Hepatocyte (in vitro differentiated cells): ENCODE data around the gene KCNK13. TPM values are rescaled to one million over a fixed set of nuclear protein-coding genes. Genes with fewer than 3 reads are reported as not detected.

Source experiments
- DNase-seq: peaks from one replicate; pipeline ENCODE4 v3.0.0-alpha.2; 2016; ENCODE audit warnings: low spot score
- H2AFZ ChIP-seq: fragments of 200-600 bp; sonication (generic); 2 replicates; pipeline ENCODE4 v1.6.0; 2016; ENCODE audit warnings: antibody characterized with exemption, mild to moderate bottlenecking
- H3K27ac ChIP-seq: fragments of 200-600 bp; sonication (generic); 2 replicates; pipeline ENCODE4 v1.5.1; 2016; ENCODE audit warnings: mild to moderate bottlenecking
- H3K27me3 ChIP-seq: fragments of 200-600 bp; sonication (generic); 2 replicates; pipeline ENCODE4 v1.6.1; 2016
- H3K36me3 ChIP-seq: fragments of 200-600 bp; sonication (generic); replicated peaks from 2 replicates; pipeline ENCODE4 v1.5.1; 2016; ENCODE audit warnings: low read depth; ENCODE audit not compliant: insufficient read depth
- H3K4me1 ChIP-seq: fragments of 200-600 bp; sonication (generic); 2 replicates; pipeline ENCODE4 v1.5.1; 2016; ENCODE audit warnings: mild to moderate bottlenecking, moderate library complexity; ENCODE audit not compliant: insufficient read depth
- H3K4me2 ChIP-seq: fragments of 200-600 bp; sonication (generic); 2 replicates; pipeline ENCODE4 v1.6.0; 2016
- H3K4me3 ChIP-seq: fragments of 200-600 bp; sonication (generic); 2 replicates; pipeline ENCODE4 v1.5.1; 2016; ENCODE audit warnings: mild to moderate bottlenecking
- H3K79me2 ChIP-seq: fragments of 200-600 bp; sonication (generic); 2 replicates; pipeline ENCODE4 v1.6.0; 2017; ENCODE audit warnings: mild to moderate bottlenecking
- H3K9me2 ChIP-seq: fragments of 200-600 bp; sonication (generic); replicated peaks from 2 replicates; pipeline ENCODE4 v1.6.0; 2017; ENCODE audit warnings: mild to moderate bottlenecking; ENCODE audit not compliant: insufficient read depth
- H3K9me3 ChIP-seq: fragments of 200-600 bp; sonication (generic); 2 replicates; pipeline ENCODE4 v1.5.1; 2016; ENCODE audit warnings: low read depth, mild to moderate bottlenecking
- H4K20me1 ChIP-seq: fragments of 200-600 bp; sonication (generic); 2 replicates; pipeline ENCODE4 v1.6.0; 2016; ENCODE audit warnings: mild to moderate bottlenecking; ENCODE audit not compliant: insufficient read depth, poor library complexity, severe bottlenecking
- CTCF ChIP-seq: fragments of 200-600 bp; sonication (generic); IDR thresholded peaks from 2 replicates; pipeline ENCODE4 v1.5.1; 2016; ENCODE audit warnings: antibody characterized with exemption, mild to moderate bottlenecking; ENCODE audit not compliant: poor library complexity
- EZH2 ChIP-seq: fragments of 200-600 bp; sonication (generic); IDR thresholded peaks from 2 replicates; pipeline ENCODE4 v1.6.1; 2016; ENCODE audit warnings: antibody characterized with exemption, mild to moderate bottlenecking, borderline replicate concordance
- EZH2phosphoT487 ChIP-seq: fragments of 200-600 bp; sonication (generic); IDR thresholded peaks from one replicate; pipeline ENCODE4 v1.6.1; 2018; ENCODE audit warnings: antibody characterized with exemption, mild to moderate bottlenecking, low read depth, moderate library complexity; ENCODE audit not compliant: unreplicated experiment, severe bottlenecking
- WGBS: methylation state at CpG from one replicate; pipeline ENCODE4 v1.1.6; 2016; ENCODE audit warnings: low lambda C conversion rate; ENCODE audit errors: missing lambda C conversion rate; 5-methylcytosine and 5-hydroxymethylcytosine counted together
- polyA plus RNA-seq: library from polyadenylated mRNA; unstranded; fragments of >200 nt; fragmentation: Nextera tagmentation; extraction: Ambion mirVana; gene quantifications from 2 replicates; pipeline ENCODE4 v1.2.1, GENCODE V29; 2016
- total RNA-seq: library from RNA; depleted of rRNA; stranded (reverse); fragments of >200 nt; gene quantifications from 2 replicates; pipeline ENCODE4 v1.2.3, GENCODE V29; 2014

The KCNK13 gene
- total and polyA plus RNA-seq, 2 experiments from 2014 or later: 0.15 to 0.47 TPM

DNA sequence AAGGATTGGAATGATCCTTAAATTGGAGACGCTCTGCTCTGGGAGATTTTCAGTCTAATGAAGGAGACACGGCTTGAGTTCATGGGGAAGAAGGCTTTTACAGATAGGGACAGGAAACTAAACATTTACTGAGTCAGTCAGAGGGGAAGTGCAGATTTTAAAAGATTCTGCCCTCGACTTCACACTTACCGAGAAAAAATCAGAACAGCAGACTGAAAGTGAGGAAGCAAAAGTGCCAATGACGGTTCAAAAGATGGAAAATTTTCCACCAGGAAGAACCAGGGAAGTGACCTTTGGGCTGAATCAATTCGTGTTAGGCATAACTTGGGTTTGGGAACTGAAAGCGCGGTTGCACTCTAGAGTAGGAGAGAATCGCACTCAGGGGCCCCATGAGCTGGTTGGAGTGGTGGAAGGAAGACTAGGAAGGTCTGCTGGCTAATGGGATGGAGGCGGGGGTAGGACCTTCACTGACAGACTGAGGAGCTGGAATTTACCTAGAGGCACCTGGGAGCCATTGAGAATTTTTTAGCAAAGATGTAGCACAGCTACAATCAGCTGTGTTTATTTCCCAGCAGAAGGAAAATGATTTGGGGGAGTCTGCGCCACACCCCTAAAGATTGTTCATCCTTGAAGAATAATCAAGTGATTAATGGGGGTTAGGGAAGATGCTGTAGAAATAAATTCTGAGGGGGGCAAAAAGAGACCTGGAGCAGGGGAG lies 1.2 kb downstream of the KCNK13 start:
- Histone ChIP-seq H4K20me1 (no peaks in the 10 kb centered on the region), H3K27ac (no peak overlapping the region), H3K4me1 (peaks cover 22% of the 10 kb centered on the region), H3K27me3 (peaks cover 84% of the 10 kb centered on the region), H3K9me3 (no peaks in the 10 kb centered on the region), H3K79me2 (no peaks in the 10 kb centered on the region), H3K4me3 (no peak overlapping the region), H2AFZ (no peak overlapping the region), H3K36me3 (no peaks in the 10 kb centered on the region), H3K9me2 (no peaks in the 10 kb centered on the region), H3K4me2 (peak overlapping the region; percentile 98)
- 37% methylated on average over 11 of the region's 11 CpGs for WGBS
- TF ChIP-seq EZH2 (no peak), EZH2phosphoT487 (no peak), CTCF (no peak)
- DNase-seq: no peak

GRCh38 chr14:90072350-90072749 lies 10.6 kb downstream of the KCNK13 start:
- no peak for DNase-seq
- no peaks in the 10 kb centered on the region for H3K79me2 ChIP-seq
- no peak overlapping the region for H3K4me2 ChIP-seq
- no peaks in the 10 kb centered on the region for H4K20me1 ChIP-seq
- H3K9me2 ChIP-seq: no peaks in the 10 kb centered on the region
- TF ChIP-seq EZH2 (no peak), EZH2phosphoT487 (no peak), CTCF (no peak)
- no peak overlapping the region for H2AFZ ChIP-seq
- peaks cover 35% of the 10 kb centered on the region for H3K27me3 ChIP-seq
- 77% methylated on average over 6 of the region's 6 CpGs for WGBS
- H3K9me3 ChIP-seq: no peaks in the 10 kb centered on the region
- no peak overlapping the region for H3K27ac ChIP-seq
- H3K36me3 ChIP-seq: no peaks in the 10 kb centered on the region
- H3K4me1 ChIP-seq: no peaks in the 10 kb centered on the region
- no peak overlapping the region for H3K4me3 ChIP-seq

- Histone ChIP-seq H4K20me1 (no peaks in the 10 kb centered on the region), H3K4me1 (no peaks in the 10 kb centered on the region), H3K27me3 (peaks cover 9% of the 10 kb centered on the region), H3K4me3 (no peak overlapping the region), H2AFZ (no peak overlapping the region), H3K9me2 (no peaks in the 10 kb centered on the region), H3K9me3 (no peaks in the 10 kb centered on the region), H3K4me2 (no peak overlapping the region), H3K36me3 (no peaks in the 10 kb centered on the region), H3K79me2 (no peaks in the 10 kb centered on the region), H3K27ac (no peak overlapping the region)
- TF ChIP-seq EZH2phosphoT487 (no peak), EZH2 (no peak), CTCF (no peak)
- 88% methylated on average over 2 of the region's 2 CpGs for WGBS
- no peak for DNase-seq
Observed at GRCh38 chr14:90079576-90079975, 17.8 kb downstream of the KCNK13 start.
